Peyer's patch (tissue), 4 donors: ENCODE measurements around the gene IQCM.

Experiments used
- CTCF ChIP-seq, 6 experiments: fragments of 450-650 bp in 4 of 6; fragments of 200-600 bp in 2 of 6; sonication (generic) in 1 of 6; IDR thresholded peaks; one replicate each; pipeline ENCODE4 v1.5.1; 2017 to 2019; ENCODE audit warnings: antibody characterized with exemption in 6 of 6, mild to moderate bottlenecking in 3 of 6, moderate library complexity in 1 of 6
- POLR2A ChIP-seq, 2 donors: fragments of 450-650 bp; IDR thresholded peaks; one replicate each; pipeline ENCODE4 v1.5.1; 2017; ENCODE audit warnings: antibody characterized with exemption in 2 of 2, mild to moderate bottlenecking in 2 of 2, moderate library complexity in 2 of 2

GRCh38 chr4:149684516-149684915, 131.1 kb downstream of the IQCM start:
- TF ChIP-seq POLR2A (IDR thresholded peaks at IDR 0.05) = no peak
- no peak for TF ChIP-seq CTCF (IDR thresholded peaks at IDR 0.05)
